Measurements from ENCODE around the gene TMEM53.

Gene TMEM53

GRCh38 chr1:44646261-44647110 lies 27.8 kb downstream of the TMEM53 start:
- no peak for DNase-seq (ENCODE audit: low read depth)

- no peak for DNase-seq (ENCODE audit: low read depth)
Observed at GRCh38 chr1:44645476-44646244, 28.6 kb downstream of the TMEM53 start.

GRCh38 chr1:44644806-44645205 lies 29.5 kb downstream of the TMEM53 start:
- DNase-seq (ENCODE audit: low read depth): no peak

GRCh38 chr1:44643721-44644334 lies 30.5 kb downstream of the TMEM53 start:
- DNase-seq (ENCODE audit: low read depth): no peak

- no peak for DNase-seq (ENCODE audit: low read depth)
Observed at GRCh38 chr1:44642925-44643324, 31.4 kb downstream of the TMEM53 start.

GRCh38 chr1:44642255-44642654 lies 32.0 kb downstream of the TMEM53 start:
- no peak for DNase-seq (ENCODE audit: low read depth)

GRCh38 chr1:44641126-44642102 lies 32.9 kb downstream of the TMEM53 start:
- DNase-seq (ENCODE audit: low read depth): no peak

GRCh38 chr1:44640200-44640853 lies 34.0 kb downstream of the TMEM53 start:
- DNase-seq (ENCODE audit: low read depth): no peak

GRCh38 chr1:44637702-44638411 lies 36.4 kb downstream of the TMEM53 start:
- DNase-seq (ENCODE audit: low read depth): no peak

GRCh38 chr1:44636688-44637598 lies 37.3 kb downstream of the TMEM53 start:
- DNase-seq (ENCODE audit: low read depth): no peak

GRCh38 chr1:44636083-44636687 lies 38.1 kb downstream of the TMEM53 start:
- DNase-seq (ENCODE audit: low read depth): no peak

- no peak for DNase-seq (ENCODE audit: low read depth)
Observed at GRCh38 chr1:44635439-44635838, 38.8 kb downstream of the TMEM53 start.

GRCh38 chr1:44634606-44635189 lies 39.6 kb downstream of the TMEM53 start:
- no peak for DNase-seq (ENCODE audit: low read depth)

- DNase-seq (ENCODE audit: low read depth): no peak
Observed at GRCh38 chr1:44632598-44632997, 41.7 kb downstream of the TMEM53 start.

- DNase-seq (ENCODE audit: low read depth): no peak
Observed at GRCh38 chr1:44631647-44632539, 42.4 kb downstream of the TMEM53 start.

GRCh38 chr1:44631333-44631646 lies 43.0 kb downstream of the TMEM53 start:
- no peak for DNase-seq (ENCODE audit: low read depth)

- no peak for DNase-seq (ENCODE audit: low read depth)
Observed at GRCh38 chr1:44630116-44630515, 44.2 kb downstream of the TMEM53 start.
